T-cell (primary cell): ENCODE results near the gene YTHDC2. TPM values are rescaled to one million over a fixed set of nuclear protein-coding genes. Genes with fewer than 3 reads are reported as not detected.

Experiments used
- ATAC-seq, 4 experiments: fragments of 200-7000 bp in 3 of 4; fragments of 150-1000 bp in 1 of 4; cut with Tn5 transposase; replicated peaks in 1 of 4; 1 replicate in 3 of 4; 2 replicates in 1 of 4; pipeline ENCODE4 v1.10.0; 2021; ENCODE audit warnings: moderate library complexity in 3 of 4, mild to moderate bottlenecking in 2 of 4, moderate number of reproducible peaks in 1 of 4
- CTCF ChIA-PET, 2 donors: fragments of 300-600 bp; sonication (Branson Sonifier 250); formaldehyde crosslinking; loops; one replicate each; lab custom pipeline; 2022; ENCODE audit warnings: antibody characterized with exemption in 2 of 2; lab: Charles Lee
- POLR2A ChIA-PET, 2 donors: fragments of 300-600 bp; sonication (Branson Sonifier 250); formaldehyde crosslinking; loops; one replicate each; lab custom pipeline; 2022; ENCODE audit warnings: antibody characterized with exemption in 2 of 2; lab: Charles Lee
- DNase-seq, 35 experiments: peaks; one replicate each; pipeline versions ENCODE4 v3.0.0 to v3.0.0-alpha.2; 2013 to 2023
- H3K27ac ChIP-seq: one replicate; pipeline ENCODE4 v1.5.1; 2013; ENCODE audit warnings: low read length
- H3K27me3 ChIP-seq, 2 experiments: replicated peaks in 1 of 2; 1 replicate in 1 of 2; 2 replicates in 1 of 2; pipeline versions ENCODE4 v1.6.1 to v1.7.0; 2013; ENCODE audit warnings: low read length in 1 of 2, mixed read lengths in 1 of 2; ENCODE audit not compliant: control insufficient read depth in 2 of 2, insufficient read depth in 2 of 2; ENCODE audit errors: extremely low read depth in 1 of 2
- H3K36me3 ChIP-seq, 2 donors: 1 replicate in 1 of 2; 2 replicates in 1 of 2; pipeline versions ENCODE4 v1.6.1 to v1.7.0; 2013; ENCODE audit warnings: low read length in 1 of 2; ENCODE audit not compliant: control insufficient read depth in 2 of 2, insufficient read depth in 1 of 2; ENCODE audit errors: extremely low read depth in 1 of 2
- H3K4me1 ChIP-seq, 2 experiments: 1 replicate in 1 of 2; 2 replicates in 1 of 2; pipeline versions ENCODE4 v1.6.1 to v1.7.0; 2013; ENCODE audit warnings: low read length in 2 of 2, mixed read lengths in 1 of 2; ENCODE audit not compliant: insufficient read depth in 2 of 2, control insufficient read depth in 1 of 2; ENCODE audit errors: extremely low read depth in 1 of 2
- H3K4me3 ChIP-seq, 2 donors: 1 replicate in 1 of 2; 2 replicates in 1 of 2; pipeline versions ENCODE4 v1.5.1 to v1.7.0; 2013; ENCODE audit warnings: mild to moderate bottlenecking in 2 of 2, low read length in 1 of 2, moderate library complexity in 1 of 2; ENCODE audit not compliant: control insufficient read depth in 1 of 2; ENCODE audit errors: extremely low read depth in 1 of 2
- H3K9me3 ChIP-seq: 2 replicates; pipeline ENCODE4 v1.7.0; 2013
- H3K27ac Mint-ChIP-seq, 2 donors: one replicate each; pipeline ENCODE4 v1.8.0; 2020 to 2021; ENCODE audit warnings: mild to moderate bottlenecking in 2 of 2, mixed read lengths in 2 of 2
- H3K27me3 Mint-ChIP-seq, 2 donors: one replicate each; pipeline ENCODE4 v1.8.0; 2021 to 2022; ENCODE audit warnings: mixed read lengths in 2 of 2
- H3K36me3 Mint-ChIP-seq: one replicate; pipeline ENCODE4 v1.8.0; 2021; ENCODE audit warnings: mixed read lengths
- H3K4me1 Mint-ChIP-seq, 3 donors: one replicate each; pipeline ENCODE4 v1.8.0; 2020 to 2022; ENCODE audit warnings: mixed read lengths in 3 of 3, mild to moderate bottlenecking in 1 of 3
- H3K4me3 Mint-ChIP-seq, 3 donors: one replicate each; pipeline ENCODE4 v1.8.0; 2020 to 2022; ENCODE audit warnings: mild to moderate bottlenecking in 3 of 3, mixed read lengths in 3 of 3, moderate library complexity in 3 of 3
- H3K9me3 Mint-ChIP-seq, 3 donors: one replicate each; pipeline ENCODE4 v1.8.0; 2020 to 2022; ENCODE audit warnings: mixed read lengths in 3 of 3
- WGBS: methylation state at CpG from one replicate; pipeline ENCODE4 v1.1.5; 2013; ENCODE audit warnings: missing lambda C conversion rate; ENCODE audit not compliant: insufficient coverage; 5-methylcytosine and 5-hydroxymethylcytosine counted together
- total RNA-seq, 35 experiments: library from RNA in 6 of 35; stranded (reverse) in 6 of 35; fragments of 120-200 nt in 1 of 35; gene quantifications; one replicate each; pipeline versions ENCODE4 v1.2.1 to v1.2.4 and lab custom pipeline; 2013 to 2026

YTHDC2 gene
- total RNA-seq, 5 donors from 2014 or later (not counting 1 experiment from before 2014, with no cell fraction given), result 31.5 to 52.0 (median 38.2) TPM

DNA sequence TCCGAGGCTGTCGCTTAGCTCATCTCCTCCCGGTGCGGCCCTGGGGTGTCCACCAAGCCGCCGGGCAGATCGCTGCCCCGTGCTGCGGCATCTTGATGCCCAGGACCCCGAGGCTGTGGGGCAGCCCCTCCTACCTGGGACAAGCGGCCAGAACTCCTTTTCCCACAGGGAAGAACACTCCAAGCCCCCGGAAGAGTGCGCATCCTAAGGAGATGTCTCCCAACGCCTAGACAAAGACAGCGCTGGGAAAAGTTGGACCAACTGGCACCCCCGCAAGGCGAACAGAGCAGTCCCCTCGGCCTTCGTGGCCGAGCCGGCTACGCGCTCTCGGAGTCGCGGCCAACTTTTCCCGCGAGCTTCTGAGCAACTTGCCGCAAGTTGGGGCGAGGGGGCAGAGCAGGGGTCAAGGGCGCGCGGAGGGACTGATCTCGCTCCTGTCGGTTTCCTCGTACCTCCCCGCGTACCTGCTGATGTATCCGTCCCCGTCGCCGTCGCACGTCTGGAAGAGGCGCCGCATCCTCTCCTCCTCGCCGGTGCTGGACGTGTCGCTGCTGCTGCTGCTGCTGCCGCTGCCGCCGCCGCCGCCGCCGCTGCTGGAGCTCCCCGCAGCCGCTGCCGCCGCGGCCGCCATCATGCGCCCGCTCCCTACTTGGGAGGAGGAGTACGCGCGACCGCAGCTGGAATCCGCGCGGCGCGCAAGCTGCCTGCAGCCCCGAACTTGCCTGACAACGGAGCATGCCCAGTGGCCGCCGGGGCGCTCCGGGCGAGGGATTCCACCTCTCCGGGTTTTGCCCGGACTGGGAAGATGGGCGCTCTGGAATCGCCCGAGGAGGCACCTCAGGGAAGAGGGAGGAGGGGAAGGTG lies 25.5 kb upstream of the YTHDC2 start, which contains the start of gene MCC:
Gene MCC (minus strand): TSS at position 673 of the 864 bp plus-strand sequence.
- H3K27ac ChIP-seq, result no peak within 1 kb of the TSS
- H3K27me3 Mint-ChIP-seq, result peaks cover 70 to 77% of the 10 kb centered on the region in 2 donors
- no peak within 1 kb of the TSS for H3K27ac Mint-ChIP-seq
- 5% methylated on average over 86 of the region's 86 CpGs for WGBS
- peaks cover 10 to 25% (median 20%) of the 10 kb centered on the region in 3 donors for H3K4me1 Mint-ChIP-seq
- peaks cover 11% of the 10 kb centered on the region for H3K36me3 Mint-ChIP-seq
- peak within 1 kb of the TSS; percentile 72 to 82 (median 73) for H3K4me3 Mint-ChIP-seq
- ChIA-PET POLR2A (no interaction called here), CTCF (no interaction called here)
- ATAC-seq, result peak; percentile 56 to 81 (median 72)
- no peaks in the 10 kb centered on the region for H3K36me3 ChIP-seq
- H3K4me3 ChIP-seq, result peak within 1 kb of the TSS; percentile 52 to 77
- peaks cover 5 to 18% of the 10 kb centered on the region in 2 experiments for H3K4me1 ChIP-seq
- DNase-seq, result peak in 19 of 35 experiments; percentile 4 to 52 (median 15)
- peaks cover 2% of the 10 kb centered on the region for H3K9me3 ChIP-seq
- H3K27me3 ChIP-seq, result peaks cover 25 to 38% of the 10 kb centered on the region in 2 experiments
- H3K9me3 Mint-ChIP-seq, result peaks cover 7 to 20% (median 9%) of the 10 kb centered on the region in 3 donors

DNA sequence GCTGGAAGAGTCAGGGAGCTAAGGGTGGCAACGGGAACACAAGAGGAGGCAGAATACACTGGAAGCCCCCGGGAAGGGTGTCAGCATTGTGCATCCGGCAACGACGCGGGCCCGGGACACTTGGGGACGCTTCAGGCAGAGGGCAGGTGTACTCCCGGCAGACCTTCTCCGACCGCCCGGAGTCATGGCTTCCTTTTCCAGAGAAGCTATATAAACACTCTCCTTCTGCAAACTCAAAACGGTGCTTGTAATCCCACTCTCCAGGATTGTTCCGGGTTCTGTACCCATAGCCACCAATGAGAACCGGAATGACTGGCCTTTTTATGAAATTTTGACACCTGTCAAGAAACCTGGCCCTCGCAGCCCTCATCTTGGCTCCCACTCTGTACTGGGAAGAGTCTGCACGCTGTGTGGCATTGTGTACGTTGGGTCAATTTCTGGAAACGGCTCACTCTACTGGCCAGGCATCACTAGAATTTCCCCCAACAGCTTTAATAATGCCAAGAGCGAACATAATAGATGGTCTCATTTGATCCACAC lies 24.8 kb upstream of the YTHDC2 start:
- Mint-ChIP-seq H3K27me3 (peaks cover 65 to 72% of the 10 kb centered on the region in 2 donors), H3K4me3 (peak overlapping the region; percentile 68 to 82 (median 72)), H3K4me1 (peaks cover 10 to 25% (median 20%) of the 10 kb centered on the region in 3 donors), H3K36me3 (peaks cover 11% of the 10 kb centered on the region), H3K9me3 (peaks cover 7 to 20% (median 9%) of the 10 kb centered on the region in 3 donors), H3K27ac (no peak overlapping the region)
- Histone ChIP-seq H3K27ac (no peak overlapping the region), H3K9me3 (peaks cover 2% of the 10 kb centered on the region), H3K27me3 (peaks cover 27 to 38% of the 10 kb centered on the region in 2 experiments), H3K36me3 (no peaks in the 10 kb centered on the region), H3K4me3 (peak overlapping the region; percentile 52 to 58), H3K4me1 (peaks cover 5 to 18% of the 10 kb centered on the region in 2 experiments)
- POLR2A ChIA-PET, result no interaction called here
- peak in 1 of 35 experiments; percentile 15 for DNase-seq
- peak in 3 of 4 experiments; percentile 14 to 38 (median 30) for ATAC-seq
- WGBS, result 31% methylated on average over 15 of the region's 20 CpGs
- CTCF ChIA-PET, result no interaction called here

DNA sequence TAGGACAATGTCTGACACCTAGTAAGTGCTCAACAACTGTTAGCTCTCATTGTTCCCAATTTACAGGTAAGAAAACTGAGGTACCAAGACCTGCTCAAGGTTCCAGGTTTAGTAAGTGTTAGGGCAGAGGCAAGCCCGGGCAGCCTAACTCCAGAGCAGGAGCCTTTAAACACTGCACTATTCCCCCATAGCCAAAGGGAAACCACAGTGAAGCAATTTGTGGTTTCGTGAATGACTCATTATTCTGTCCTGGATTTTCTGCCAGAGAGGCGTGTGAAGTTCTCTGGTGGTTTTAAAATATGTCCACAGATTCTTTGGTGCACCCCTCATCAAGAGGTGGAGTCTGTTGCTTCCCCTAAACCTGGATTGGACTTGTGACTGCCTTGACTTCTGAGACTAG lies 24.2 kb upstream of the YTHDC2 start:
- Mint-ChIP-seq H3K27ac (no peak overlapping the region), H3K4me1 (peaks cover 10 to 25% (median 20%) of the 10 kb centered on the region in 3 donors), H3K9me3 (peaks cover 7 to 20% (median 9%) of the 10 kb centered on the region in 3 donors), H3K27me3 (peaks cover 64 to 70% of the 10 kb centered on the region in 2 donors), H3K36me3 (peaks cover 11% of the 10 kb centered on the region), H3K4me3 (peak overlapping the region in 2 of 3 donors; percentile 68 to 82)
- Histone ChIP-seq H3K27me3 (peaks cover 29 to 38% of the 10 kb centered on the region in 2 experiments), H3K4me3 (no peak overlapping the region), H3K27ac (no peak overlapping the region), H3K36me3 (no peaks in the 10 kb centered on the region), H3K4me1 (peaks cover 5 to 18% of the 10 kb centered on the region in 2 experiments), H3K9me3 (peaks cover 2% of the 10 kb centered on the region)
- ChIA-PET POLR2A (no interaction called here), CTCF (no interaction called here)
- WGBS, result 0% methylated on average over 1 of the region's 3 CpGs
- ATAC-seq, result peak in 3 of 4 experiments; percentile 28 to 46 (median 39)
- DNase-seq, result peak in 1 of 35 experiments; percentile 47

DNA sequence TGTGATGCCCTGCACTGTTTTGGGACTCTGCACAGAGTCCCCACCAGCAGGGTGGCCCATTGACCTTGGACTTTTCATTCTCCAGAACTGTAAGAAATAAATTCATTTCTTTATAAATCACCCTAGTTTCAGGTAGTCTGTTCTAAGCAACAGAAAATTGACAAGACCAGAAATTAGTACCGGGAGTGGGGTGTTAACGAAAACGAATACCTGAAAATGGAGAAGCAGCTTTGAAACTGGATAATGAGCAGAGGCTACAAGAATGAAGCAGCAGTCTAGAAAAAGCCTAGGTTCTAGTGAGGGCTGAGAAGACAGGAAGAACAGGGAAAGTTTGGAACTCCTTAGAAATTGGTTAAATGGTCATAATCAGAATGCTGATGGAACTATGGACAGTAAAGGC lies 23.2 kb upstream of the YTHDC2 start:
- no peak for DNase-seq
- ChIA-PET POLR2A (no interaction called here), CTCF (no interaction called here)
- Mint-ChIP-seq H3K36me3 (peaks cover 11% of the 10 kb centered on the region), H3K27me3 (peaks cover 60 to 66% of the 10 kb centered on the region in 2 donors), H3K27ac (no peak overlapping the region), H3K4me1 (peaks cover 10 to 25% (median 20%) of the 10 kb centered on the region in 3 donors), H3K9me3 (peaks cover 7 to 20% (median 9%) of the 10 kb centered on the region in 3 donors), H3K4me3 (no peak overlapping the region)
- Histone ChIP-seq H3K4me3 (peak overlapping the region in 1 of 2 donors; percentile 27), H3K27me3 (peaks cover 27 to 34% of the 10 kb centered on the region in 2 experiments), H3K4me1 (peaks cover 5 to 18% of the 10 kb centered on the region in 2 experiments), H3K27ac (no peak overlapping the region), H3K36me3 (no peaks in the 10 kb centered on the region), H3K9me3 (peaks cover 2% of the 10 kb centered on the region)
- ATAC-seq, result no peak
- 96% methylated on average over 3 of the region's 3 CpGs for WGBS

DNA sequence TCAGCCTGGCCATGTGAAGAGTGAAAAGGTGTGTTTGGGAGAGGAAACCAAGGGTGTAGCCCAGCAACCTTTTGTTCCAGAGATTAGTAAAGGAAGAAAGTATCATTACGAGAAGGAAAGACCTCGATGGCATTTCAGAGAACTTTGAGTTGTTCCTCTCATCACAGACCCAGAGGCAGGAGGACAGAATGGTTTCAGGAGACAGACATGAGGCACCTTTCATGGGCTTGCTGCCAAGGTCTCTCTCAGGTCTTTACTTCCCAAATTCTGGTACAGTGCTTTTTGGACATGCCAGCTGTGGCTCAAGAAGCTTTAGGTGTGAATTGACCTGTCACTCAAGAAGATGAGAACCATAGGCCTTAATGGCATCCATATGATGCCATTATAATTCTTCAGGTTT lies 22.5 kb upstream of the YTHDC2 start:
- peaks cover 7 to 20% (median 9%) of the 10 kb centered on the region in 3 donors for H3K9me3 Mint-ChIP-seq
- 83% methylated on average over 2 of the region's 2 CpGs for WGBS
- H3K36me3 Mint-ChIP-seq, result peaks cover 11% of the 10 kb centered on the region
- no peak overlapping the region for H3K27ac Mint-ChIP-seq
- H3K27me3 Mint-ChIP-seq, result peaks cover 54 to 60% of the 10 kb centered on the region in 2 donors
- DNase-seq (no peak), ATAC-seq (no peak)
- no peaks in the 10 kb centered on the region for H3K36me3 ChIP-seq
- H3K4me1 ChIP-seq, result peaks cover 5 to 18% of the 10 kb centered on the region in 2 experiments
- peaks cover 27 to 34% of the 10 kb centered on the region in 2 experiments for H3K27me3 ChIP-seq
- H3K4me3 ChIP-seq, result no peak overlapping the region
- peaks cover 10 to 25% (median 20%) of the 10 kb centered on the region in 3 donors for H3K4me1 Mint-ChIP-seq
- CTCF ChIA-PET, result no interaction called here
- H3K4me3 Mint-ChIP-seq, result no peak overlapping the region
- no peak overlapping the region for H3K27ac ChIP-seq
- POLR2A ChIA-PET, result no interaction called here
- H3K9me3 ChIP-seq, result peaks cover 2% of the 10 kb centered on the region

DNA sequence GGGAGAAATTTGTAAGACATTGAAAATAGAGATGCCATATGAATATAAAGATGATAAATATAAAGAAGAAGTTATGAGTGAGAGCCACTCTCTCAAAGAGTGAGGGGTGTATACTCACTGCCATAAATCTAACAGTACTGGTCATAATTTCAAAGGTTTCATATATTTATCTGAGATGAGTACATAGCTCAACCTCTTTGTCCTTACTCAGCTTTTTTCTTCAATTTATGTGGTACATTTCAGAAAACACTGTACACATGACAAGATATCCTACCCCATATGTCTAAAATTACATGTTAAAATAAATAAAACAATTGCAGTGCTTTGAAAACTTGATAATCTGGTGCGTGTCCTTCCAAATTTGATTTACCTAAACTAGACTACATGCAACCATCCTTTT lies 20.0 kb upstream of the YTHDC2 start:
- no peak overlapping the region for H3K27ac Mint-ChIP-seq
- Histone ChIP-seq H3K27me3 (peaks cover 16 to 24% of the 10 kb centered on the region in 2 experiments), H3K27ac (no peak overlapping the region), H3K4me1 (peaks cover 0 to 6% of the 10 kb centered on the region in 2 experiments), H3K9me3 (peaks cover 2% of the 10 kb centered on the region), H3K4me3 (no peak overlapping the region), H3K36me3 (no peaks in the 10 kb centered on the region)
- DNase-seq (no peak), ATAC-seq (no peak)
- peaks cover 0 to 13% (median 11%) of the 10 kb centered on the region in 3 donors for H3K4me1 Mint-ChIP-seq
- no peak overlapping the region for H3K4me3 Mint-ChIP-seq
- CTCF ChIA-PET, result no interaction called here
- H3K9me3 Mint-ChIP-seq, result peaks cover 7 to 20% (median 9%) of the 10 kb centered on the region in 3 donors
- peaks cover 45 to 51% of the 10 kb centered on the region in 2 donors for H3K27me3 Mint-ChIP-seq
- WGBS, result no CpG with 5 or more reads among the region's 1 CpG
- POLR2A ChIA-PET, result no interaction called here
- peaks cover 11% of the 10 kb centered on the region for H3K36me3 Mint-ChIP-seq
